T-helper 1 cell treated with Interleukin-12 subunit alpha and Interleukin-12 subunit beta and Interleukin-4 antibody, amounts not matched to agents 30 μg/mL and 1 μg/mL, for 36 hours (primary cell): Measurements from ENCODE around the gene OR2T27.

Experiments
- H3K27ac Mint-ChIP-seq: one replicate; pipeline ENCODE4 v1.8.0; 2021; ENCODE audit warnings: mild to moderate bottlenecking, mixed read lengths
- H3K27me3 Mint-ChIP-seq: one replicate; pipeline ENCODE4 v1.8.0; 2021; ENCODE audit warnings: low read depth, mixed read lengths
- H3K36me3 Mint-ChIP-seq: one replicate; pipeline ENCODE4 v1.8.0; 2021; ENCODE audit warnings: low read depth, mixed read lengths
- H3K4me1 Mint-ChIP-seq: one replicate; pipeline ENCODE4 v1.8.0; 2021; ENCODE audit warnings: low read depth, mixed read lengths
- H3K4me3 Mint-ChIP-seq: one replicate; pipeline ENCODE4 v1.8.0; 2021; ENCODE audit warnings: mild to moderate bottlenecking, moderate library complexity, mixed read lengths
- H3K9me3 Mint-ChIP-seq: one replicate; pipeline ENCODE4 v1.8.0; 2021; ENCODE audit warnings: mixed read lengths

Gene OR2T27

DNA sequence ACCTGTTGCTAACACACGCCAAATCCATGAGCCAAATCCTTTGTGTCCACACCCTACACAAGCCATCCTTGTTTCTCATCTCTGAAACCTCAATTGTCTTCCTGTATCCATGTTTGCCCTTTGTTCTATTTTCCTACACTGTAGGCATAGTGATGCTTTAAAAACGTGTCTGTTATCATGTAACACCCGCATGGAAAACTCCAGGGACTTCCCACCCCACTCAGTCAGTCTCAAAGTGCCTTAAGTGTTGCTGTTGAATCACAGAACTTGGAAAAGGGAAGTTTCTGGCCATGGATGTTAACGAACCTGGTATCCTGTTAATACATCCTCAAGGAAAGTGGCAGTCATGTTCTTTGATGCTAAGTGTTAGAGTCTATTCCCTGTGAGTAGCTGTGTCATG is 30.2 kb downstream of the OR2T27 start:
- Mint-ChIP-seq H3K36me3 (no peaks in the 10 kb centered on the region), H3K27ac (no peak overlapping the region), H3K4me1 (no peaks in the 10 kb centered on the region), H3K4me3 (no peak overlapping the region), H3K27me3 (peaks cover 5% of the 10 kb centered on the region), H3K9me3 (no peaks in the 10 kb centered on the region)

DNA sequence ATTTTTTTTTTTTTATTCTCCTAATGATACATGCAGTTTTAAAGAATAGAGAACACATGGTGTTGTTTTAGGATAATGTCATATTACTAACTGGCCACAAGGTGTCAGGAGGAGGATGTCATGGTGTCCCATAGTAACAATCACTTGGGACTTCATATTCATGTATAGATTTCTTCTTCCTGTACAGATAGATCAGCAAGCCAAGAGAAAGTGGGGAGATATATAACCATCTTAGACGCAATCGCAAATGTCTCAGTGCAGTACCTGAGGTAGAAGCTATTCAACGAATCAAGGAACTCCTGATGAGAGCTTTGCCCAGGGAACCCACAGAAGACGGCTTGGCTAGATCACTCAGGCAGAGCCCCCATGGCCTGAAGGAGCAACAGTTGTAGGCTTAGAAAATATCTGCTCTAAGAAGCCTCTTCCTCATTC is 32.7 kb downstream of the OR2T27 start:
- Mint-ChIP-seq H3K4me1 (no peaks in the 10 kb centered on the region), H3K4me3 (no peak overlapping the region), H3K27ac (no peak overlapping the region)

DNA sequence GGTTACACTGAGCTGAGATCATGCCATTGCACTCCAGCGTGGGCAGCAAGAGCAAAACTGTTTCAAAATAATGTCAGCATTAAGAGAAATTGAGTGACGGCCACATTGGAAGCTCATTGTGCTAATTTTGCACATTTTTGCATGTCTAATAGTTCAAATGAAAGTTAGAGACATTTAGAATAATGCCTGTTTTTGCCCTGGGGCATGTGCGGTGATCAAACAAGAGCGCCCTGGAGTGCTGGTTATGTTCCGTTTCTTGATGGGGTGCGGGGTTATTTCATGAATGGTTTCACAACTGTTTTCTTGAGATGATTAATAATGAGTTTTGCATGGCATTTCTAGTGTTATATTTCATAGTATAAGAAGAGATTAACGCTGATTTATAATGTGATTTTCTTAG is 33.6 kb downstream of the OR2T27 start:
- H3K4me3 Mint-ChIP-seq, result no peak overlapping the region
- H3K9me3 Mint-ChIP-seq, result no peaks in the 10 kb centered on the region
- no peak overlapping the region for H3K27ac Mint-ChIP-seq
- no peaks in the 10 kb centered on the region for H3K4me1 Mint-ChIP-seq
- no peaks in the 10 kb centered on the region for H3K27me3 Mint-ChIP-seq
- H3K36me3 Mint-ChIP-seq, result no peaks in the 10 kb centered on the region

More for the DNA sequence above, 32.7 kb downstream of the OR2T27 start:
- Mint-ChIP-seq H3K27me3 (no peaks in the 10 kb centered on the region), H3K36me3 (no peaks in the 10 kb centered on the region), H3K9me3 (no peaks in the 10 kb centered on the region)

DNA sequence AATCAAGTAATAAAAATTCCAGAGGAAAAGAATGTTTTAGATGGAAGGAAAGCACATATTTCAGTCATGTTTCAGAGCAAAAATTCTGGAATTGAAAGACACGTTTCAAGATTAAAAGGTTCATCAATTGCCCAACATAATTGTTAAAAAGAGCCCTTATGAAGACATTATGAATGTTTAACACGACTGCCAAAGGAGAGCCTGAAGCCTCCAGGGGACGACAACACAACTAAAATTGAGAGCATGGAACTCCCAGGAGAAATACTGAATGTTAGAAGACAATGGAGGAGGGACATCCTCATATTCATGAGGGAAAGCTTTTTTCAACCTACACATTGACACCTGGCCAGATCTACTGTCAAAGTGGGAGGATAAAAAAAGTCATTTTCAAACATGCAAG is 36.5 kb downstream of the OR2T27 start:
- no peak overlapping the region for H3K4me3 Mint-ChIP-seq
- no peaks in the 10 kb centered on the region for H3K27me3 Mint-ChIP-seq
- H3K36me3 Mint-ChIP-seq, result no peaks in the 10 kb centered on the region
- H3K9me3 Mint-ChIP-seq, result no peaks in the 10 kb centered on the region
- no peak overlapping the region for H3K27ac Mint-ChIP-seq
- H3K4me1 Mint-ChIP-seq, result no peaks in the 10 kb centered on the region

DNA sequence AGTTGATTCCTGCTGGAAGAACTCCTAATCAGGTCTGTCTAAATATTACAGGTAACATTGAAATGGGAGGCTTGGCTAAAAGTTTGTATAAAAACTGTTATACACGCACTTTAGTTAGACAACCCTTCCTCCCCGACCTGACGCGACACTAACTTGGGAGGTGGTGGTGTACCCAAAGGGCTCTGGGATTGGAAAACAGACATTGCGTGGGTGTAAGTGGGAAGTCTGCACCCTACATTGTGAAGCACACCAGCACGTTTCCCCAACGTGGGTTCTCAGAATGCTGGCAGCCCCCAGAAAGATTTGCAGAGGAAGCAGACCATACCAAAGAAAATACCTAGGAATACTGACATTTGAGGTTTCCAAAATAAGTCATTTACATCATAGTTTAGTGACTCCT is 37.2 kb downstream of the OR2T27 start:
- no peaks in the 10 kb centered on the region for H3K36me3 Mint-ChIP-seq
- no peaks in the 10 kb centered on the region for H3K27me3 Mint-ChIP-seq
- no peaks in the 10 kb centered on the region for H3K4me1 Mint-ChIP-seq
- no peak overlapping the region for H3K4me3 Mint-ChIP-seq
- H3K9me3 Mint-ChIP-seq, result no peaks in the 10 kb centered on the region
- no peak overlapping the region for H3K27ac Mint-ChIP-seq

DNA sequence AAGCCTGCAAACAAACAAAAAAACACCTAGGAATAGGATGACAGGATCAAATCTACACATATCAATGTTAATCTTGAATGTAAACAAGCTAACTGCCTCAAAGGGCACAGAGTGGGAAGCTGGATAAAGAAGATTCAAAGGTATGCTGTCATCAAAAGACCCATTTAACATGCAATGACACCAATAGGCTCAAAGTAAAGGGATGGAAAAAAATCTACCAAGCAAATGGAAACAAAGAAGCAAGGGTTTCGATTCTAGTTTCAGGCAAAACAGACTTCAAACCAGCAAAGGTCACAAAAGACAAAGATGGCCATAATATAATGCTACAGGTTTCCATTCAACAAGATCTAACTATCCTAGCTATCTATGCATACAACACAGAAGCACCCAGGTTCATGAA is 41.6 kb downstream of the OR2T27 start:
- no peaks in the 10 kb centered on the region for H3K9me3 Mint-ChIP-seq
- no peak overlapping the region for H3K27ac Mint-ChIP-seq
- H3K27me3 Mint-ChIP-seq, result no peaks in the 10 kb centered on the region
- H3K36me3 Mint-ChIP-seq, result no peaks in the 10 kb centered on the region
- no peak overlapping the region for H3K4me3 Mint-ChIP-seq
- H3K4me1 Mint-ChIP-seq, result no peaks in the 10 kb centered on the region

DNA sequence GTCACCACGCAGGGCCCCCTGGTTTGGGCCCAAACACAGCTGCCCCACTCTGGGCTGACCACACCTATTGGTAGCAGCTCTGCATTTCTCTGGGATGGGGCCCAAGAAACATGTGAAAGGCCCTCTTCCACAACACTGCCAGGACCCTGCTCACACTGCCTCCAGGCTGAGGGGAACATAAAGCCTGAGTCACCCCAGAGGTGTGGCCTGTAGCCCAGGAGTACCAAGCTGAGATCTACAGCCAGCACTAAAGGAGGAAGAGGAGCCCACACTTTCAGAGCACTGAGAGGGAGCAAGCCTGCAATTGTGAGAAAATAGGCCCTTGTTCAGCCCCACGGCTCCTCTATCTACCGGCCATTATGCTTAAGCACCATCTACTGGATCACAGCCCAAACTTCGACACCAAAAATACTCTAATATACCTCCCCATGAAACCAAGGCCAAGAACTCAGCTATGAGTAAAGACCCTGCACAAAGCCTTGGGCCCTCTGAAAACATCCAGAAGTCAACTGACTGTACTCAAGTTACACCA is 43.4 kb downstream of the OR2T27 start:
- Mint-ChIP-seq H3K36me3 (no peaks in the 10 kb centered on the region), H3K27ac (no peak overlapping the region), H3K27me3 (no peaks in the 10 kb centered on the region), H3K4me1 (no peaks in the 10 kb centered on the region), H3K9me3 (no peaks in the 10 kb centered on the region), H3K4me3 (no peak overlapping the region)

DNA sequence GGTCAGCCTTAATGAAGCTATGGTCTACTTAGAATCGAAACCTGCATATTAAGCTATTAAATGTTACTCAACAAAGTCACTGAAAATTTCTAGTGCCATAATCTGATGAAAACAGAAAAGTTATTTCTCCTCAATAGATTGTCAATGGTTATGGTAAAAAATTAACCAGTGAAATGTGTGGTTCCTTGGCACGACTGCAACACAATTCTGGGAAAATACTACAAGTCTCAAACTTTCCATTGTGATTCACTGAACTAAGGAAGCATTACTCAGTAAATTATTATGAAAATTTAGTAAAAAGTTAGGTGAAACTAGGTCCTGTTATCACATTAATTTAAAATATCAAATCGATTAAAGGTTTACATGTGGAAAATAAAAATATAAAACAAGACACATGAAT is 45.0 kb downstream of the OR2T27 start:
- no peaks in the 10 kb centered on the region for H3K4me1 Mint-ChIP-seq
- H3K27me3 Mint-ChIP-seq, result no peaks in the 10 kb centered on the region
- H3K9me3 Mint-ChIP-seq, result no peaks in the 10 kb centered on the region
- H3K4me3 Mint-ChIP-seq, result no peak overlapping the region
- no peak overlapping the region for H3K27ac Mint-ChIP-seq
- no peaks in the 10 kb centered on the region for H3K36me3 Mint-ChIP-seq
